DND-41 (cell line): ENCODE measurements around the gene NFATC2IP.
"Not testable (repeated sequence)": the region's sequence is repeated elsewhere in the genome, so short reads cannot be mapped to it uniquely, and the experiment has no call there.

Experiments used
- ATAC-seq: fragments of 200-7000 bp; cut with Tn5 transposase; 3 replicates; pipeline ENCODE4 v1.9.1; 2021; ENCODE audit warnings: low read depth; ENCODE audit not compliant: insufficient read depth
- DNase-seq: peaks from one replicate; pipeline ENCODE4 v3.0.0-alpha.2; 2020
- H2AFZ ChIP-seq: 2 replicates; pipeline ENCODE4 v1.6.0; 2012; ENCODE audit warnings: low read depth, low read length
- H3K27ac ChIP-seq: 2 replicates; pipeline ENCODE4 v1.5.1; 2012; ENCODE audit warnings: low read length, inconsistent platforms
- H3K27me3 ChIP-seq: fragments of 200-600 bp; sonication (generic); 2 replicates; pipeline ENCODE4 v1.6.0; 2012; ENCODE audit warnings: low read length, mild to moderate bottlenecking, inconsistent platforms; ENCODE audit not compliant: insufficient read depth, poor library complexity
- H3K36me3 ChIP-seq: 2 replicates; pipeline ENCODE4 v1.5.1; 2012; ENCODE audit warnings: low read length, inconsistent platforms; ENCODE audit not compliant: insufficient read depth
- H3K4me1 ChIP-seq: 2 replicates; pipeline ENCODE4 v1.5.1; 2012; ENCODE audit warnings: mild to moderate bottlenecking, low read length; ENCODE audit not compliant: insufficient read depth
- H3K4me2 ChIP-seq: 2 replicates; pipeline ENCODE4 v1.6.0; 2012; ENCODE audit warnings: mild to moderate bottlenecking, moderate library complexity, low read length, inconsistent platforms; ENCODE audit not compliant: insufficient read depth
- H3K4me3 ChIP-seq, 2 experiments: fragments of 200-600 bp in 1 of 2; shearing (Covaris generic) in 1 of 2; 2 replicates each; pipeline ENCODE4 v1.5.1; 2012 to 2016; ENCODE audit warnings: inconsistent platforms in 2 of 2, low read length in 2 of 2, mild to moderate bottlenecking in 2 of 2, low read depth in 1 of 2, moderate library complexity in 1 of 2
- H3K79me2 ChIP-seq: 2 replicates; pipeline ENCODE4 v1.6.0; 2012; ENCODE audit warnings: low read length, inconsistent platforms; ENCODE audit not compliant: insufficient read depth
- H3K9ac ChIP-seq: 2 replicates; pipeline ENCODE4 v1.6.0; 2012; ENCODE audit warnings: low read depth, mild to moderate bottlenecking, inconsistent platforms, low read length, moderate library complexity
- H3K9me3 ChIP-seq: 2 replicates; pipeline ENCODE4 v1.5.1; 2012; ENCODE audit warnings: low read length, moderate library complexity, mild to moderate bottlenecking, inconsistent platforms; ENCODE audit not compliant: insufficient read depth, severe bottlenecking
- H4K20me1 ChIP-seq: 2 replicates; pipeline ENCODE4 v1.6.0; 2012; ENCODE audit warnings: low read length; ENCODE audit not compliant: insufficient read depth
- CTCF ChIP-seq: IDR thresholded peaks from 2 replicates; pipeline ENCODE4 v1.5.1; 2012; ENCODE audit warnings: borderline replicate concordance, low read length, moderate library complexity, mild to moderate bottlenecking; ENCODE audit not compliant: poor library complexity, severe bottlenecking; ENCODE audit errors: extremely low read depth
- EZH2 ChIP-seq: IDR thresholded peaks from 3 replicates; pipeline ENCODE4 v1.6.1; 2012; ENCODE audit warnings: borderline replicate concordance, low read depth, mild to moderate bottlenecking, moderate library complexity, low read length, inconsistent platforms; ENCODE audit not compliant: severe bottlenecking

Gene NFATC2IP

DNA sequence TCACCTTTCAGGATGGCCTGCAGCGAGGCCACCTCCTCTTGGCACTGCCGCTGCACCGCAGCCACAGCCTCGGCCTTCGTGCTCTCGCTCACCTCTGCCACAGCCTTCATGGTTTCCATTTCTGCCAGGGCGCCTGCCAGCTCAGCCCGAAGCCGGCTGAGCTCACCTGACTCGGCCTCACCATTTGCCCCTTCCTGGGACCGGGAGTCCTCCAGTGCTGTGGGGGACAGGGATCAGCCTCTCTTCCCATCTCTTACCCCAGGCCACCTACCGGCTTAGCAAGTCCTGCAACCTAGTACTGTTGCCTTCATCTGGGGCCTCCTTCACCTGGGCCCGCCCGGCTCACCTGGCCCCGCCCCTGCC is 26.4 kb upstream of the NFATC2IP start:
- Histone ChIP-seq H3K36me3 (peaks cover 9% of the 10 kb centered on the region), H3K4me3 (peak overlapping the region; percentile 42 to 73; a peak in 3 of 4 replicates), H3K27ac (peak overlapping the region; percentile 34; the same call in 1 of the 2 replicates), H2AFZ (no peak overlapping the region; the same call in none of the 2 replicates), H3K79me2 (no peaks in the 10 kb centered on the region), H3K4me2 (peak overlapping the region; percentile 74), H3K9ac (peak overlapping the region; percentile 95), H3K9me3 (no peaks in the 10 kb centered on the region), H3K27me3 (no peaks in the 10 kb centered on the region), H4K20me1 (peaks cover 2% of the 10 kb centered on the region; the same call in 1 of the 2 replicates), H3K4me1 (peaks cover 14% of the 10 kb centered on the region)
- DNase-seq = no peak
- TF ChIP-seq EZH2 (no peak), CTCF (no peak)
- no peak for ATAC-seq

GRCh38 chr16:28924762-28925385 is 25.9 kb upstream of the NFATC2IP start, which contains the start of gene RABEP2:
RABEP2 (minus strand) TSS chr16:28925238; CDS start chr16:28925163, 75 bp downstream.
- no peaks in the 10 kb centered on the region for H3K9me3 ChIP-seq
- no peaks in the 10 kb centered on the region for H3K79me2 ChIP-seq
- H3K4me3 ChIP-seq = peak within 1 kb of the TSS; percentile 42 to 73
- peaks cover 4% of the 10 kb centered on the region; the same call in 1 of the 2 replicates for H3K36me3 ChIP-seq
- peaks cover 2% of the 10 kb centered on the region; the same call in 1 of the 2 replicates for H4K20me1 ChIP-seq
- DNase-seq (peak; percentile 97), ATAC-seq (peak; percentile 87)
- TF ChIP-seq CTCF (no peak), EZH2 (no peak)
- H3K9ac ChIP-seq = peak within 1 kb of the TSS; percentile 95
- H3K4me1 ChIP-seq = peaks cover 15% of the 10 kb centered on the region
- H3K4me2 ChIP-seq = peak within 1 kb of the TSS; percentile 74
- H3K27ac ChIP-seq = peak within 1 kb of the TSS; percentile 95
- H2AFZ ChIP-seq = peak within 1 kb of the TSS; percentile 93
- no peaks in the 10 kb centered on the region for H3K27me3 ChIP-seq

GRCh38 chr16:28925386-28926228 is 25.1 kb upstream of the NFATC2IP start:
- H3K79me2 ChIP-seq = no peaks in the 10 kb centered on the region
- peak overlapping the region; percentile 95 for H3K9ac ChIP-seq
- H3K9me3 ChIP-seq = no peaks in the 10 kb centered on the region
- DNase-seq (peak; percentile 89), ATAC-seq (peak; percentile 76)
- H2AFZ ChIP-seq = peak overlapping the region; percentile 93
- H3K4me3 ChIP-seq = peak overlapping the region; percentile 42 to 73; a peak in 3 of 4 replicates
- H4K20me1 ChIP-seq = peaks cover 2% of the 10 kb centered on the region; the same call in 1 of the 2 replicates
- peak overlapping the region; percentile 95 for H3K27ac ChIP-seq
- H3K36me3 ChIP-seq = peaks cover 4% of the 10 kb centered on the region; the same call in 1 of the 2 replicates
- H3K27me3 ChIP-seq = no peaks in the 10 kb centered on the region
- H3K4me1 ChIP-seq = peaks cover 22% of the 10 kb centered on the region
- peak overlapping the region; percentile 74 for H3K4me2 ChIP-seq
- TF ChIP-seq EZH2 (no peak), CTCF (no peak)

GRCh38 chr16:28926284-28926683 is 24.5 kb upstream of the NFATC2IP start:
- H3K79me2 ChIP-seq, DNase-seq, ATAC-seq, H4K20me1 ChIP-seq, H3K9me3 ChIP-seq, H3K27me3 ChIP-seq, H3K36me3 ChIP-seq, H2AFZ ChIP-seq: not testable (repeated sequence)
- peaks cover 29% of the 10 kb centered on the region for H3K4me1 ChIP-seq
- H3K4me3 ChIP-seq = peak overlapping the region in 1 of 2 experiments; percentile 73; a peak in 2 of 4 replicates
- peak overlapping the region; percentile 95 for H3K9ac ChIP-seq
- H3K4me2 ChIP-seq = peak overlapping the region; percentile 74
- peak overlapping the region; percentile 95 for H3K27ac ChIP-seq
